ENCODE results near the gene MAP7D1.

DNA sequence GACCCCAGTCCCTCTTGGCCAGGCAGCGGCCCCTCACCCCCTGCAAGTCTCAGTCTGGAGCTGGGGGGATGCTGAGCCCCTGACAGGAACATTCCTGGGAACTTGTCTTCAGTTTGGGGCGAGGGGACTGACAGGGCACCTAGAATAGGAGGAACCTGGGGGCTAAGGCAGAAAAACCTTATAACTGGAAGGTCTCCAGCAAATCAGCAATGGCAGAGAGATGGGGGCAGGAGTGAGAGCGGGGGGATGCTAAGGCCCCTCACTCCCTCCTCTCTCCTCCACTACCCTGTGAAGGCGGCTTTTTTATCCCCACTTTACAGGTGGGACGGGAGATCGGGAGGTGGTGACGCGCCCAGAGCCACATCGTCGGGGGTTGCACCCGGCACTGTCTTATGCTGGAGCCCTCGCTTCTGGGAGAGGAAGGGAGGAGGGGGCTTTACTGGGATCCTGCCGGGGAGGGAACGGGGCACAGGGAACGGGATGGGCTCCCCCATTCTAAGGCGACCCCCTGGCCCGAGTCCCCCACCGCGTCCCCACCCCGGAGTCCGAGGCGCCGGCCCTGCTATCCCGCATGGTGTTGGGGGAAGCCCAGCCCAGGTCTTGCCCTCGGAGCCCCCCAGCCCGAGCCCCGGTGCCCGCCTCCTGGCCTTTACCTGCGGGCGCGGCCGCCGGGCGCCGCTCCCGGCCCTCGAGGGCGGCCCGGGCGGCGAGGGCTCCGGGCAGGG lies 31.4 kb upstream of the MAP7D1 start:
- TF ChIP-seq, protein P1, sequence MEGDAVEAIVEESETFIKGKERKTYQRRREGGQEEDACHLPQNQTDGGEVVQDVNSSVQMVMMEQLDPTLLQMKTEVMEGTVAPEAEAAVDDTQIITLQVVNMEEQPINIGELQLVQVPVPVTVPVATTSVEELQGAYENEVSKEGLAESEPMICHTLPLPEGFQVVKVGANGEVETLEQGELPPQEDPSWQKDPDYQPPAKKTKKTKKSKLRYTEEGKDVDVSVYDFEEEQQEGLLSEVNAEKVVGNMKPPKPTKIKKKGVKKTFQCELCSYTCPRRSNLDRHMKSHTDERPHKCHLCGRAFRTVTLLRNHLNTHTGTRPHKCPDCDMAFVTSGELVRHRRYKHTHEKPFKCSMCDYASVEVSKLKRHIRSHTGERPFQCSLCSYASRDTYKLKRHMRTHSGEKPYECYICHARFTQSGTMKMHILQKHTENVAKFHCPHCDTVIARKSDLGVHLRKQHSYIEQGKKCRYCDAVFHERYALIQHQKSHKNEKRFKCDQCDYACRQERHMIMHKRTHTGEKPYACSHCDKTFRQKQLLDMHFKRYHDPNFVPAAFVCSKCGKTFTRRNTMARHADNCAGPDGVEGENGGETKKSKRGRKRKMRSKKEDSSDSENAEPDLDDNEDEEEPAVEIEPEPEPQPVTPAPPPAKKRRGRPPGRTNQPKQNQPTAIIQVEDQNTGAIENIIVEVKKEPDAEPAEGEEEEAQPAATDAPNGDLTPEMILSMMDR (IDR thresholded peaks at IDR 0.05): no peak
- TF ChIP-seq ZFX (IDR thresholded peaks at IDR 0.05; ENCODE audit: borderline replicate concordance): no peak
